Adipose tissue (tissue), 3 donors: Measurements from ENCODE around the gene ARHGEF37. TPM values are rescaled to one million over a fixed set of nuclear protein-coding genes. Genes with fewer than 3 reads are reported as not detected.
"Not testable (repeated sequence)": the region's sequence is repeated elsewhere in the genome, so short reads cannot be mapped to it uniquely, and the experiment has no call there.

ENCODE experiments used
- H3K27ac ChIP-seq: one replicate; pipeline ENCODE4 v1.5.1; 2013; ENCODE audit warnings: low read depth, low read length
- WGBS, 3 donors: extraction: QIAGEN DNeasy Blood & Tissue Kit; methylation state at CpG; one replicate each; pipeline ENCODE4 v1.1.7; 2013; 5-methylcytosine and 5-hydroxymethylcytosine counted together
- polyA plus RNA-seq, 3 donors: library from polyadenylated mRNA; stranded (reverse); fragments of 200-250 nt; gene quantifications; one replicate each; pipeline ENCODE4 v1.2.3, GENCODE V29; 2013
- donor health status: healthy with polysubstance abuse.
- donor health status: Bipolar disorder and iron deficiency.
- donor health status: healthy.

Gene ARHGEF37
- polyA plus RNA-seq, 3 donors, result 2.9 to 5.2 (median 4.4) TPM

- WGBS, 3 donors, result 91 to 97% (median 93%) methylated on average over 5 of the region's 5 CpGs
- H3K27ac ChIP-seq, result no peak overlapping the region
Measured at GRCh38 chr5:149638136-149638535, 56.8 kb downstream of the ARHGEF37 start.

- WGBS, 3 donors, result 89 to 94% (median 92%) methylated on average over 9 of the region's 9 CpGs
- H3K27ac ChIP-seq, result no peak overlapping the region
Measured at GRCh38 chr5:149638546-149639241, 57.4 kb downstream of the ARHGEF37 start.

GRCh38 chr5:149639737-149640136 is 58.4 kb downstream of the ARHGEF37 start:
- no peak overlapping the region for H3K27ac ChIP-seq

- WGBS, 3 donors, result 58 to 73% (median 62%) methylated on average over 7 of the region's 7 CpGs
- no peak overlapping the region for H3K27ac ChIP-seq
Measured at GRCh38 chr5:149640350-149640999, 59.2 kb downstream of the ARHGEF37 start.

GRCh38 chr5:149641000-149641576 is 59.8 kb downstream of the ARHGEF37 start:
- WGBS, 3 donors, result 48 to 67% (median 57%) methylated on average over 18 of the region's 18 CpGs
- H3K27ac ChIP-seq, result no peak overlapping the region

GRCh38 chr5:149641600-149641999 is 60.3 kb downstream of the ARHGEF37 start:
- no peak overlapping the region for H3K27ac ChIP-seq
- 80 to 90% (median 81%) methylated on average over 5 of the region's 5 CpGs for WGBS, 3 donors

GRCh38 chr5:149643781-149644180 is 62.5 kb downstream of the ARHGEF37 start:
- WGBS, 3 donors, result 81 to 88% (median 87%) methylated on average over 6 of the region's 6 CpGs
- H3K27ac ChIP-seq, result no peak overlapping the region

GRCh38 chr5:149644629-149645028 is 63.3 kb downstream of the ARHGEF37 start:
- no peak overlapping the region for H3K27ac ChIP-seq
- 83 to 86% (median 84%) methylated on average over 4 of the region's 4 CpGs for WGBS, 3 donors

- H3K27ac ChIP-seq, result no peak overlapping the region
- WGBS, 3 donors, result 70 to 73% (median 72%) methylated on average over 9 of the region's 9 CpGs
Measured at GRCh38 chr5:149645236-149645635, 63.9 kb downstream of the ARHGEF37 start.

- 56 to 62% (median 57%) methylated on average over 5 of the region's 5 CpGs for WGBS, 3 donors
- no peak overlapping the region for H3K27ac ChIP-seq
Measured at GRCh38 chr5:149645725-149646124, 64.4 kb downstream of the ARHGEF37 start.

- 54 to 69% (median 67%) methylated on average over 9 of the region's 9 CpGs for WGBS, 3 donors
Measured at GRCh38 chr5:149646564-149646963, 65.3 kb downstream of the ARHGEF37 start.

GRCh38 chr5:149647334-149647733 is 66.0 kb downstream of the ARHGEF37 start:
- WGBS, 3 donors, result 78 to 80% (median 80%) methylated on average over 3 of the region's 3 CpGs
- no peak overlapping the region for H3K27ac ChIP-seq

More at GRCh38 chr5:149646564-149646963, 65.3 kb downstream of the ARHGEF37 start:
- no peak overlapping the region for H3K27ac ChIP-seq

GRCh38 chr5:149648464-149649393 is 67.4 kb downstream of the ARHGEF37 start:
- WGBS, 3 donors, result 85 to 93% (median 91%) methylated on average over 6 of the region's 6 CpGs
- H3K27ac ChIP-seq, result not testable (repeated sequence)

GRCh38 chr5:149649730-149650129 is 68.4 kb downstream of the ARHGEF37 start:
- not testable (repeated sequence) for H3K27ac ChIP-seq
- WGBS, 3 donors, result no CpG with 5 or more reads among the region's 1 CpG

GRCh38 chr5:149651686-149652085 is 70.4 kb downstream of the ARHGEF37 start:
- WGBS, 3 donors, result 65 to 97% (median 91%) methylated on average over 1 of the region's 1 CpG

GRCh38 chr5:149652697-149653096 is 71.4 kb downstream of the ARHGEF37 start:
- no peak overlapping the region for H3K27ac ChIP-seq
- WGBS, 3 donors, result 100% methylated on average over 2 of the region's 2 CpGs

More at GRCh38 chr5:149651686-149652085, 70.4 kb downstream of the ARHGEF37 start:
- H3K27ac ChIP-seq, result no peak overlapping the region

- 32 to 51% (median 41%) methylated on average over 3 of the region's 3 CpGs for WGBS, 3 donors
Measured at GRCh38 chr5:149654231-149654630, 72.9 kb downstream of the ARHGEF37 start.

GRCh38 chr5:149654883-149655505 is 73.7 kb downstream of the ARHGEF37 start:
- 68 to 100% (median 94%) methylated on average over 2 to 4 of the region's 4 CpGs for WGBS, 3 donors
- no peak overlapping the region for H3K27ac ChIP-seq

More at GRCh38 chr5:149654231-149654630, 72.9 kb downstream of the ARHGEF37 start:
- H3K27ac ChIP-seq, result no peak overlapping the region
